Activated CD4-positive, alpha-beta T cell treated with anti-CD3 and anti-CD28 coated beads for 24 hours (primary cell): Measurements from ENCODE around the gene TAC4.
"Not testable (repeated sequence)": the region's sequence is repeated elsewhere in the genome, so short reads cannot be mapped to it uniquely, and the experiment has no call there.

ENCODE experiments used
- DNase-seq, 2 donors: peaks; one replicate each; pipeline ENCODE4 v3.0.0-alpha.2; 2020; ENCODE audit warnings: low read depth in 2 of 2

The TAC4 gene

DNA sequence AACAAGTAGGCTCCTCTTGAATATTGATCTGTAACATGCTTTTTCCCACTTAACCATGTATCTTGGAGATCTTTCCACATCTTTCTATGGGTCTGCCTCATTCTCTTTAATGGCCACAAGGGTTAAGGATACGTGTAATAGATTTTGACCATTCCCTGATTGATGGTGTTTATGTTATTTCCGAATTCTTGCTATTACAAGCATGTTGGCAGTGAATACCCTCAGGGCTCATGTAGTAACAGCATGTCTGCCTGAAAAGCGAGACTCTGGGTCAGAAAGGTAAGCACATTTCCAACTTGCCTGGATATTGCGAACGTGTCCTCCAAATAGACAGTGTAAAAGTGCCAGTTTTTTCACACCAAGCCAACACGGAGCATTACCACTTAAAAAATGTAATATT is 5.0 kb downstream of the TAC4 start:
- DNase-seq: no peak

DNA sequence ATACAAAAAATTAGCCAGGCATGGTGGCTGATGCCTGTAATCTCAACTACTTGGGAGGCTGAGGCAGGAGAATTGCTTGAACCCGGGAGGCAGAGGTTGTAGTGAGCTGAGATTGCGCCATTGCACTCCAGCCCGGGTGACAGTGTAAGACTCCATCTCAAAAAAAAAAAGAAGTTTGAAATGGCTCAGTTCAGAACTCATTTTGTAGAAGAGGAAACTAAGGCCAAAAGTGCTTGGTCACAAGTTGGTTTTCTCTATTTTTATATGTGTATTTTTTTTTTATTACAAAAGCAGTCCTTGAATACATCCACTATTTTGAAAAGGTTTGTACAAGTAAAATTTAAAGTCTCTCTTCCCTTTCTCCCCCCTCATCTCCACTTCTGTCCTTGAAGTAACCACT is 5.5 kb downstream of the TAC4 start:
- no peak for DNase-seq

DNA sequence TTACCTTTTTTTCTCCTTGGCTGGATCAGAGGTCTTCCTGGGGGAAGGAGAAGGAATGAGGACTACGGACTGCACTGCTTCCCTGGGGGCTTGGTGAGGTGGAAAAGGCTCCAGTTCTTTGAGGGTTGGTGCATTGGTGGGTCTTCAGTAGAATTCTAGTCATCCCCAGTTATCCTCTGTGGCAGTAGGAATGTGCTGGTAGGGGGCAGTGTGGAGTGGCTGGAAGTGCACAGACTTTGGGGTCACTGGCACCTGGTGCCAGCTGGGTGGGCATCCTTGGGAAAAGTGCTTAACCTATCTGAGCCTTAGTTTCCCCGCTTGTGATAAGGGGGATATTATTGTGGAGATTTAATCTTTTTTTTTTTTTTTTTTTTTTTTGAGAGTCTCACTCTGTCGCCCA is 6.3 kb downstream of the TAC4 start:
- no peak for DNase-seq

DNA sequence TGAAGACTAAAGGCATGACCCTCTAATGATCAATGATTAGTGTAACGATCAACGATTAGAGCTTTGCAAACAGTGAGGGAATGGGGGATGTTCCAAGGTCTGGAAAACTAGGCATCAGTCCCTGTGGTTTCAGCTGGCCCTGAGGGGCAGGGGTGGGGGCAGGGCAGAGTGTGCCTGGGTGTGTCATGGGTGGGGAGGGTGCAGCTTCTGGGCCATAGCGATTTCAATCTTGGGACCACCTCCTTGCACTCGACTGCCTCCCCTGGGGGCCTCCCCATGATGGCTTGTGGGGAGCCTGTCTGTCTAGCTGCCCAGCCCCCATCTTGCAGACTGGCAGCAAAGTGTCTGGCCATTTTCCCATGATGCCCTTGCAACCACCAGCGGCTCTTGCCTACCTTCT is 8.4 kb downstream of the TAC4 start:
- DNase-seq: no peak

- no peak for DNase-seq
Observed at GRCh38 chr17:49836111-49837030, 11.5 kb downstream of the TAC4 start.

GRCh38 chr17:49835472-49835871 is 12.4 kb downstream of the TAC4 start:
- DNase-seq: no peak

DNA sequence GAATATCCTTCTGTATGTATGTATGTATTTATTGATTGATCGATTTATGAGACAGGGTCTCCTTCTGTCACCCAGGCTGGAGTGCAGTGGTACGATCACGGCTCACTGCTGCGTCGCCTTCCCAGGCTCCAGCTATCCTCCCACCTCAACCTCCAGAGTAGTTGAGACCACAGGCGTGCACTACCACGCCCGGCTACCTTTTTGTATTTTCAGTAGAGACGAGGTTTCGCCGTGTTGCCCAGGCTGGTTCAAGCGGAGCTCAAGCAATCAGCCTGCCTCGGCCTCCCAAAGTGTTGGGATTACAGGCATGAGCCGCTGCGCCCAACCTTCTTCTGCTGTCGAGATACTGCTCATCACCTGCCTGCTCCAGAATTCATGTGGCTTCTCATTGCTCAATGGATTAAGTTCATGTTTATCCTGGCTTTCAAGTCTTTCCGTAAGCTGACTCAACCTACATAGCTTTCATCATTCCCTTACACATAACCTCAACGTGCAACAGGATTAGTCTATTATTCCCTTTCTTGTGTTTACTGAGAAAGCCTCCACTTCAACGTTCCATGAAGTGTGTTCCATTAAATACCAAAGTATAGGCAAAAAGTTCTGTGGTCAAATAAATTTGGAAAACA is 13.6 kb downstream of the TAC4 start:
- no peak for DNase-seq

GRCh38 chr17:49832840-49833599 is 14.8 kb downstream of the TAC4 start:
- no peak for DNase-seq

GRCh38 chr17:49830605-49831004 is 17.3 kb downstream of the TAC4 start:
- no peak for DNase-seq

DNA sequence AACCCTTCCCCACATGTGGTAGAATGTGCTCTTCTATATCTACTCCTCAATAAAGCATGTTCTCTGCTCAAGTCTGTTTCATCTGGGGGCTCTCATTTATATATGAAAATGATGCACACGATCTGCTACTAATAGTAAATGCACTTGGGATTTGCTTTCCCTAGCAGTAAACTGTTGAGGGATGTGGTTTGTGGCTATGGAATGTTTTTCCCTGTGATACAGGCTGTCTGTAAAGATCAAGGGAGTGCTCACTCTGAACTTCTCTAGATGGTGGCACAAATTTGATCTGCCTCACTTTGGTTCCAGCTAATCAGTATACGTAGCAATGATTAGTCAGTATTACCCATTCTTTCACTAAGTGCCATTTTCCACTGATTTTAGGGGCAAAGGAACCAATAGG is 18.8 kb downstream of the TAC4 start:
- DNase-seq: no peak

DNA sequence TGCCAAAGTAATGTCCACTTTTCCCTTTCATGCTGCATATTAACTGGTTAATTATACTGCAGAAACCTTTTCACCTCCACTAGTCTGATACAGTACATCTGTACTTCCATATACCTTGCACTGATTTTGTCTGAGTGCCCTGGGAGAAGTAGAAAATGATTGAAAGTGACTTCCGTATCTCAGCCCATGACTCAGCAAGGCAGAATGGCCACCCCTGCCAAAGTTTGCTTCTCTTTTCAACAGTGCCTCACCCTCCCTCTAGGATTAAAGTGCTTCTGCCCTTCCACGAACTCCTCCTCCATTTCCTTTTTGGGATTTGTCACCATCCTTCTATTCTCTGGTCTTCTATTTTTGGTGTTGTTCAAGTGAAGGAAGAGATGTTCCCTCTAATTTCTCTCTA is 19.5 kb downstream of the TAC4 start:
- DNase-seq: not testable (repeated sequence)

DNA sequence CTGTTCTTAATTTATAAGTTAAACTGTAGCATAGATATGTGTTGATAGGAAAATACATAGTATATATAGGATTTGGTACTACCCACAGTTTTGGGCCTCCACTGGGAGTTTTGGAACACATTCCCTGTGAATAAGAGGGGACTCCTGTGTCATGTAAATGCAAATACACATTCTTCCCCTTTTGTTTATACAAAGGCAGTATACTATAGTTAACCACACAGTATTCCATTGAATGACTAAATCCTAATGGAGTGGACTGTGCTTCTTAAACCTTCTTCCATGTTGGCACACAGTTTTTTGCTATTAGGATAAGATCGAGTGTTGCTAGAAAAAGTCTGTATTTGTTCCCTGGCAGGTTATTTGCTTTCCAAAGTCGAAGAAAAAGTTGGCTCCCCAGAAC is 22.2 kb downstream of the TAC4 start:
- DNase-seq: no peak

- no peak for DNase-seq
Observed at GRCh38 chr17:49823614-49824013, 24.3 kb downstream of the TAC4 start.

DNA sequence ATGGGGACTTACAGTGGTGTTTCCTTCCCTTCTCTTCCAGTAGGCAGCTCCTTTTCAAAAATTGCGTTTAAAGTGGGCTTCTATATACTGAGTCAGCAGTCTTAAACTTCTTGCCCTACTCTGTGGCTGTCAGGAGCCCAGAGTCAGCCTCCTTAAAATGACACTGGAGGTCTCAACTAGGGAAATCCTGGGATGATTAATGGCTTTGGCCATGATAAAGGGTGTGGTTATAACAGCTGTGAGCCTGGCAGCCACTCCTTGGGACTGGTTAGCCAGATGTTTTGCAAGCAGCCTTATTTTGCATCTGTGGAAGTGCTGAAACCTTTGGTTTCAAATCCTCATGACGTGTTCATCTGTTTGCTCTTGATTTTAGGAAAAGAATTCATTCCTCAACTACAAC is 25.0 kb downstream of the TAC4 start:
- no peak for DNase-seq

GRCh38 chr17:49821916-49822315 is 26.0 kb downstream of the TAC4 start:
- no peak for DNase-seq

GRCh38 chr17:49821466-49821865 is 26.4 kb downstream of the TAC4 start:
- DNase-seq: no peak

DNA sequence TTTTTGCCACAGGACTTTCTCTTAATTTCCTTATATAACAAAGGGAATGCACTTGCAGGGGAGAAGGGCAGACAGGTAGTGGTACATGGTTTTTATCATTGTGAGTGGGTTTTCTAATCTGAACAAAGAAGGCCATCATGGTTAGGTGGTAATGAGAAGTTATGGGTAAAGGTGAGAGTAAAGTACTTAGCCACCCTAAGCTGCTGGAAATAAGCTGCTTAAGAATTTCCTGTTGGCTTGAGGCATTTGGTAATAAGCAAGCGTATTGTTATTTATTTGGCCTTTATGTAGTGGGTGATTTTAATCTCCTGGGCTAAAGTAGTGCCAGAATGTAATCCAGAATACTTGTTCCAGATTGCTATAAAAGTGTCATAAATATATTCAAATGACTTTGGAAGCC is 27.1 kb downstream of the TAC4 start:
- DNase-seq: no peak

- no peak for DNase-seq
Observed at GRCh38 chr17:49819651-49820050, 28.2 kb downstream of the TAC4 start.

- DNase-seq: no peak
Observed at GRCh38 chr17:49819138-49819537, 28.7 kb downstream of the TAC4 start.

DNA sequence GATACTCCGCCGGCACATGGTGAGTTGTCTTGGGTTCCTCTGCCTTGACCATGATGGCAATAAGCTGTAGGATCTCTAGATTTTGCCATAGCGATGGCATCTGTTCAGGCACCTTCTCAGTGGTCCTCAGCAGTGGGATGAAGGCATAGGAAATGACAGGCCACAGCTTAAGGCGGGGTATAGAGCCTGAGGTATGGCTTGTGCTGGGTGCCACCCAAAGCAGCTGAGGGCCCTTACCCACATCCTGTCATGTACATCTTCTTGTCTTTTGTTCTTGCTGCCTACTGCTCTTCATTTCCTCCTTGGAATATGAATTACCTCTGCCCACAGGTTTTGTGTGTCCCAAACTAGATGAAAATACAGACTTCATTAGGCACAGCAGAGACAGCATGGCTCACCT is 29.9 kb downstream of the TAC4 start:
- DNase-seq: peak in 1 of 2 donors; percentile 16

DNA sequence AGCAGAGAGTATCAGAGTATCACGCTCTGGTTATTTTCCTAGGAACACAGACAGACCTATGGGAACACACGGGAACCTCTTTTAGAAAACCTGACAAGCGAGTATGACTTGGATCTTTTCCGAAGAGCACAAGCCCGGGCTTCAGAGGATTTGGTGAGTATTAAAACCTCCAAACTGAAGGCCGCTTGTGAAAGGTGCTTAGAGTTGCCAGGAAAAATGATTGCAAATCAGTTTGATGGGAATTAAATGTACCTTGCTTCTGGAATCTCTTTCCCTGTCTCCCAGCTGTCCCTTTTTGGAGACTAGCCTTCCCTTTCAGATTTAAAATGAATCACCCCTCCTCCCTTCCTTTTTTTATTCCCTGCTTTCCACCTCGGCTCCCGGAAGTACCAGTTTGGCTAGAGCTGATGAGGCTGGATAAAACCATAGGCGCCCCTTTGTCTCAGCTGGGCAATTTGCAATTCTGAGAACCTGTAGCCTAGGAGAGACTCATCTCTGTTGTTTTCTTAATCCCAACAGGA is 32.0 kb downstream of the TAC4 start:
- no peak for DNase-seq

DNA sequence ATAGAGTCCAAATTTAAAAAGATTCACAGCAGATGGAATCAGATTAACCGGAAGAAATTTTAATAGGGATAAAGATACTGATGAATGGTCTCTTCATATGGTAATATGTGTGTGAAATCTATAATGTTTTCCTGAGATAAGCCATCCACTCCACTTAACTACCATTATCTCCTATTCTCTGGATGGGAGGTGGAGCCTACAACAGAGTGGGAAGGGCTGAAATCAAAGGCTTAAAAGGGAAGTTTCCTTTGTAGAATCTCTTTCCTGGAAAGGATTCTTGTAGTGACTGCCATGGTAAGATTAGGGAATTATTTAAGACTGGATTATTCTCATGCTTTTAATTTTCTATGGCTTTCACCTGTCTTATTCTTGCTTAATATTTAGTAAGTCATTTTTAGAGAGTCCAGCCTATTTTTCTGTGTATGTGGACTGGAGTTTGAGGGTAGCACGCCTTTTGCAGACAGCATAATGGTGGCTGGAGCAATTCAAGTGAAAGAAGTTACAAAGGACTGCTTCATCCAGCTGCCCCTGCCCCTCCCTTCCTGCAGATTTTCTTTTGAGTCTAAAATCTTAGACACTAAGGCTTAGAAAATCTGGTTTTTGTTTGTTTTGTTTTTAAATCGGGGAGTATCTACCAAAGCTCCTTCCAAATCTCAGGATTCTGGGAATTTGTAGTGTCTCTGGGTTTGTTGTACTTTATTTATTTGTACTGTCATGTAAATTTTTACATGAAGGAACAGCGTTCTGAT is 32.9 kb downstream of the TAC4 start:
- no peak for DNase-seq
